ENCODE results near the gene SPC24.

DNA sequence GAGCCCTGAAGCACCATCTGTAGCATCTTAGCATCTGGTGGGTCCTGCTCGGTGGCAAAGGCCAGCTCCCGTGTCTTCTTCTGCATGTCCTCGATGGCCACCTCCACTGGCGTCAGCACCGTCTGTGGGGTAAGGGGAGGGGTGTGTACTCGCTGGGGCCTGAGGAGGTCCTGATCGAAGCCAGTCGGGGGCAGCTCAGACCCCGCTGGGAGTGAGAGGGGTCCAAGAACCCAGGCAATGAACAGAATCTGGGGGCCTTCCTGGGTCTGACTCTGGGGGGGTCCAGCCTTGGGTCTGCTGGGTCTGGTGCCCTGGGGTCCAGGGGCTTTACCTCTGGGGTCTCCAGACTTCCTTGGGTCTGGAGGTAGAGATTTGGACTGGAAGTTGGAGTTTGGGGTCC lies 45.3 kb upstream of the SPC24 start:
- TF ChIP-seq CTCF (IDR thresholded peaks at IDR 0.05) (no peak), POLR2A (IDR thresholded peaks at IDR 0.05) (no peak)
